ENCODE data around the gene LAPTM5. TPM values are rescaled to one million over a fixed set of nuclear protein-coding genes. Genes with fewer than 3 reads are reported as not detected.

LAPTM5 gene
- total and polyA plus RNA-seq, 2 of the 8 experiments (the other 6 are each of a cell fraction or from before 2014, with no cell fraction given): 0.37 to 1.4 TPM

DNA sequence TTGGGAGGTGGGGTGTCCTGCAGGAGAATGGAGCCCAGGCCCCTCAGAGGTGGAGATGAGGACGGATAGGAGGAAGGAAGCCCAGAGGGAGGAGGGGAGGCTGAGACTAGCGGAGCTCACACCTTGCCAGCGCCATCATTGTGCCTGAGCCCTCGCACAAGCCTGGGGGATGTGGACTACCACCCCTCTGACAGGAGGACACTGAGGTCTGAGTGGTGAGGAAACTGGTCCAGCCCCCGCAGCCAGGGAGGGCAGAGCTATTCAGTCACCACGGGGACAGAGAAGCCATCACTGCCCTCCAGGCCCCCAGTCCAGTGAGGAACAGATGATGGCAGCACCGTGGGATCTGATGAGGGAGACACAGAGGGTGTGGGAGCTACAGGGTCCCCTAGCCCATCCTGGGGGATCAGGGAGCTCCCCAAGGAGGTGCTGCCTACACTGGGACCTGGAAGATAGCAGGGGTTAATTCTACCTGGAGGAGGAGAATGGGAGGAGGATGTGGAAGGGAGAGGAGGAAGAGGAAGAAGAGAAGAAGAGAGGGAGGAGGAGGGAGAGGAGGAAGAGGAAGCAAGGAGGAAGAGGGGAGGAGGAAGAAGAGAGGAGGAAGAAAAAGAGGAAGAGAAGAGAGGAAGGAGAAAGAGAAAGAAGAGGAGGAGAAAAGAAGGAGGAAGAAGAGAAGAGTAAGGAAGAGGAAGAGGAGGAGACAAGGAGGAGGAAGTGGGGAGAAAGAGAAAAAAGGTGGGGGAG, 65.2 kb downstream of the LAPTM5 start (continued):
- no peak for TF ChIP-seq GTF2F1 (IDR thresholded peaks at IDR 0.05; ENCODE audit: borderline replicate concordance, low read depth, low read length)
